Measurements from ENCODE around the gene ALG8.
"Not testable (repeated sequence)": the region's sequence is repeated elsewhere in the genome, so short reads cannot be mapped to it uniquely, and the experiment has no call there.

ALG8 gene

GRCh38 chr11:78066471-78066870 lies 73.0 kb downstream of the ALG8 start:
- DNase-seq = no peak

GRCh38 chr11:78065203-78065602 lies 74.2 kb downstream of the ALG8 start:
- DNase-seq = no peak

GRCh38 chr11:78063440-78064181 lies 75.8 kb downstream of the ALG8 start, which contains the start of gene THRSP:
THRSP (plus strand) TSS chr11:78063861; CDS start chr11:78063882, 21 bp downstream.
- DNase-seq = no peak

GRCh38 chr11:78062671-78063070 lies 76.8 kb downstream of the ALG8 start:
- DNase-seq = no peak

- no peak for DNase-seq
Measured at GRCh38 chr11:78061921-78062311, 77.5 kb downstream of the ALG8 start.

- DNase-seq = no peak
Measured at GRCh38 chr11:78061088-78061920, 78.1 kb downstream of the ALG8 start.

GRCh38 chr11:78060533-78060932 lies 78.9 kb downstream of the ALG8 start:
- DNase-seq = no peak

- not testable (repeated sequence) for DNase-seq
Measured at GRCh38 chr11:78059749-78060328, 79.6 kb downstream of the ALG8 start.

- no peak for DNase-seq
Measured at GRCh38 chr11:78057462-78058055, 81.9 kb downstream of the ALG8 start.

- no peak for DNase-seq
Measured at GRCh38 chr11:78056093-78056492, 83.3 kb downstream of the ALG8 start.

GRCh38 chr11:78054971-78055370 lies 84.5 kb downstream of the ALG8 start:
- no peak for DNase-seq

- no peak for DNase-seq
Measured at GRCh38 chr11:78050964-78051831, 88.2 kb downstream of the ALG8 start.
